SK-N-SH (cell line): ENCODE measurements around the gene TACC2.

Experiments
- CTCF ChIP-seq: fragments of 200-600 bp; sonication (generic); IDR thresholded peaks from 2 replicates; pipeline ENCODE4 v1.6.1; 2017; ENCODE audit warnings: antibody characterized with exemption, mild to moderate bottlenecking, moderate library complexity
- EZH2phosphoT487 ChIP-seq: fragments of 200-600 bp; sonication (generic); IDR thresholded peaks from 2 replicates; pipeline ENCODE4 v1.6.1; 2017; ENCODE audit warnings: low read depth, mixed run types, mild to moderate bottlenecking, antibody characterized with exemption, moderate library complexity, borderline replicate concordance
- FOSL2 ChIP-seq: IDR thresholded peaks from 2 replicates; pipeline ENCODE4 v1.4.0; 2012; ENCODE audit warnings: low read depth, mild to moderate bottlenecking, moderate library complexity, borderline replicate concordance
- PBX3 ChIP-seq: IDR thresholded peaks from 2 replicates; pipeline ENCODE4; 2012
- RAD21 ChIP-seq: IDR thresholded peaks from 2 replicates; pipeline ENCODE4 v1.6.1; 2012; ENCODE audit warnings: mild to moderate bottlenecking, low read length
- REST ChIP-seq: IDR thresholded peaks from 2 replicates; pipeline ENCODE4 v1.6.1; 2012; ENCODE audit warnings: mild to moderate bottlenecking, low read depth, low read length, moderate library complexity
- RFX5 ChIP-seq: IDR thresholded peaks from 2 replicates; pipeline ENCODE4 v1.6.1; 2012; ENCODE audit warnings: mild to moderate bottlenecking, improper control_type of control experiment, low read length
- TEAD4 ChIP-seq: IDR thresholded peaks from 2 replicates; pipeline ENCODE4 v1.4.0; 2012; ENCODE audit warnings: mild to moderate bottlenecking, borderline replicate concordance; ENCODE audit not compliant: insufficient read depth
- USF2 ChIP-seq: fragments of 150-350 bp; IDR thresholded peaks from 2 replicates; pipeline ENCODE4 v1.6.1; 2017; ENCODE audit warnings: antibody characterized with exemption, low read length, low read depth, borderline replicate concordance
- TF ChIP-seq, protein P1 (sequence below): IDR thresholded peaks from 2 replicates; pipeline ENCODE4 v1.4.0; 2012; ENCODE audit warnings: low read depth, borderline replicate concordance
- TF ChIP-seq, protein P2 (sequence below): IDR thresholded peaks from 2 replicates; pipeline ENCODE4 v1.4.0; 2012; ENCODE audit warnings: low read depth

DNA sequence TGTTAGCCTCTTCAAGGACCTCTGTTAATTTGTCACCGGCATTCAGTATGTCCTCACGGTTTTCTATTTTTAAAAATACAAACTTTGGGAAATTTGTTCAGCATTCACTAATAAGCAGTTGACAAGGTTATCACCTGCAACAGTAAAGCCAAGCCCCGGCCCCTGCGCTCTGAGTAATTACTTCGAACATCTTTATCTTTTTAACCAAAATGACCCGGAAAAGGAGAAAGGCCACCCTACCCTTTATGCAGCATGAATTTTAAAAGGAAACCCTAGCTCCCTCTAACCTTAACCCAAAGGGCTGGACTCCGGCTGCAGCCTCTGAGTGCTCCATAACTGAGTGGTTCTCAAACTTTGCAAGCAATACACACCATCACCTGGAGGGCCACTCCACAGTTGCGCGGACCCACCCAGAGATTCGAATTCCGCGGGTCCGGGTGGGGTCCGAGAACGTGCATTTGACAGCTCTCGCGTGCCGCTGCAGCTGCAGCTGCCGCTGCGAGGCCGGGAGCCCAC lies 14.9 kb upstream of the TACC2 start:
- no peak for TF ChIP-seq CTCF
- TF ChIP-seq PBX3, result no peak
- TF ChIP-seq RAD21, result no peak
- TF ChIP-seq TEAD4, result no peak
- TF ChIP-seq, protein P1, sequence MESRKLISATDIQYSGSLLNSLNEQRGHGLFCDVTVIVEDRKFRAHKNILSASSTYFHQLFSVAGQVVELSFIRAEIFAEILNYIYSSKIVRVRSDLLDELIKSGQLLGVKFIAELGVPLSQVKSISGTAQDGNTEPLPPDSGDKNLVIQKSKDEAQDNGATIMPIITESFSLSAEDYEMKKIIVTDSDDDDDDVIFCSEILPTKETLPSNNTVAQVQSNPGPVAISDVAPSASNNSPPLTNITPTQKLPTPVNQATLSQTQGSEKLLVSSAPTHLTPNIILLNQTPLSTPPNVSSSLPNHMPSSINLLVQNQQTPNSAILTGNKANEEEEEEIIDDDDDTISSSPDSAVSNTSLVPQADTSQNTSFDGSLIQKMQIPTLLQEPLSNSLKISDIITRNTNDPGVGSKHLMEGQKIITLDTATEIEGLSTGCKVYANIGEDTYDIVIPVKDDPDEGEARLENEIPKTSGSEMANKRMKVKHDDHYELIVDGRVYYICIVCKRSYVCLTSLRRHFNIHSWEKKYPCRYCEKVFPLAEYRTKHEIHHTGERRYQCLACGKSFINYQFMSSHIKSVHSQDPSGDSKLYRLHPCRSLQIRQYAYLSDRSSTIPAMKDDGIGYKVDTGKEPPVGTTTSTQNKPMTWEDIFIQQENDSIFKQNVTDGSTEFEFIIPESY, result no peak
- TF ChIP-seq FOSL2, result no peak
- no peak for TF ChIP-seq REST
- no peak for TF ChIP-seq RFX5
- TF ChIP-seq, protein P2, sequence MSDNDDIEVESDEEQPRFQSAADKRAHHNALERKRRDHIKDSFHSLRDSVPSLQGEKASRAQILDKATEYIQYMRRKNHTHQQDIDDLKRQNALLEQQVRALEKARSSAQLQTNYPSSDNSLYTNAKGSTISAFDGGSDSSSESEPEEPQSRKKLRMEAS, result no peak
- TF ChIP-seq USF2, result no peak
- TF ChIP-seq EZH2phosphoT487, result no peak
